Activated B cell treated with CpG ODN at 0.5 μM for 24 hours (primary cell): Measurements from ENCODE around the gene CHST9. TPM values are rescaled to one million over a fixed set of nuclear protein-coding genes. Genes with fewer than 3 reads are reported as not detected.
"Not testable (repeated sequence)": the region's sequence is repeated elsewhere in the genome, so short reads cannot be mapped to it uniquely, and the experiment has no call there.

Experiments
- ATAC-seq: fragments of 200-7000 bp; cut with Tn5 transposase; one replicate; pipeline ENCODE4 v1.10.0; 2021; ENCODE audit warnings: low read depth, mild to moderate bottlenecking, moderate library complexity
- CTCF ChIA-PET: fragments of 350-600 bp; sonication (Branson Sonifier 250); formaldehyde crosslinking; loops from one replicate; lab custom pipeline; 2021; ENCODE audit warnings: antibody characterized with exemption; lab: Charles Lee
- POLR2A ChIA-PET: fragments of 350-600 bp; sonication (Branson Sonifier 250); formaldehyde crosslinking; loops from one replicate; lab custom pipeline; 2021; ENCODE audit warnings: antibody characterized with exemption; lab: Charles Lee
- DNase-seq: peaks from one replicate; pipeline ENCODE4 v3.0.0; 2022
- H3K27ac Mint-ChIP-seq: one replicate; pipeline ENCODE4 v1.8.0; 2020; ENCODE audit warnings: mixed read lengths
- H3K27me3 Mint-ChIP-seq: one replicate; pipeline ENCODE4 v1.8.0; 2021; ENCODE audit warnings: mixed read lengths
- H3K36me3 Mint-ChIP-seq: one replicate; pipeline ENCODE4 v1.8.0; 2021; ENCODE audit warnings: low read depth, mixed read lengths
- H3K4me1 Mint-ChIP-seq: one replicate; pipeline ENCODE4 v1.8.0; 2021; ENCODE audit warnings: mixed read lengths
- H3K4me3 Mint-ChIP-seq: one replicate; pipeline ENCODE4 v1.8.0; 2020; ENCODE audit warnings: mild to moderate bottlenecking, mixed read lengths
- H3K9me3 Mint-ChIP-seq: one replicate; pipeline ENCODE4 v1.8.0; 2020; ENCODE audit warnings: mixed read lengths
- CTCF ChIP-seq: fragments of 200-600 bp; IDR thresholded peaks from one replicate; pipeline ENCODE4 v1.8.0; 2022; ENCODE audit warnings: antibody characterized with exemption, mild to moderate bottlenecking
- intact Hi-C: fragments of 100-400 bp; cut with micrococcal nuclease; formaldehyde crosslinking; loops from one replicate; pipeline ENCODE4 v1.15.1; 2024
- total RNA-seq: library from RNA; stranded (reverse); gene quantifications from 2 replicates; pipeline ENCODE4 v1.2.3, GENCODE V29; 2022

CHST9 gene
- total RNA-seq, 1 donor from 2014 or later, result not detected

- Mint-ChIP-seq H3K27me3 (no peaks in the 10 kb centered on the region), H3K4me3 (no peak overlapping the region), H3K36me3 (no peaks in the 10 kb centered on the region), H3K9me3 (peaks cover 2% of the 10 kb centered on the region), H3K4me1 (peaks cover 19% of the 10 kb centered on the region), H3K27ac (no peak overlapping the region)
- POLR2A ChIA-PET, result no interaction called here
- TF ChIP-seq CTCF, result no peak
- intact Hi-C loops, result loop anchor here (10.0 kb wide), 1 partner anchor 57 kb away; no protein-coding TSS in a partner anchor
- CTCF ChIA-PET, result no interaction called here
- ATAC-seq, result no peak
- DNase-seq, result no peak
These were observed 203.6 kb downstream of the CHST9 start for GRCh38 chr18:26981360-26982082.

GRCh38 chr18:26978812-26979341 lies 206.2 kb downstream of the CHST9 start:
- Mint-ChIP-seq H3K27ac (peak overlapping the region; percentile 56), H3K4me1 (peaks cover 19% of the 10 kb centered on the region), H3K9me3 (no peaks in the 10 kb centered on the region), H3K36me3 (no peaks in the 10 kb centered on the region), H3K4me3 (peak overlapping the region; percentile 39), H3K27me3 (no peaks in the 10 kb centered on the region)
- ChIA-PET CTCF (no interaction called here), POLR2A (no interaction called here)
- DNase-seq, result no peak
- peak; percentile 71 for ATAC-seq
- no peak for TF ChIP-seq CTCF
- intact Hi-C loops, result no loop called here

GRCh38 chr18:26977781-26978180 lies 207.3 kb downstream of the CHST9 start:
- TF ChIP-seq CTCF, result no peak
- ATAC-seq (no peak), DNase-seq (no peak)
- ChIA-PET POLR2A (no interaction called here), CTCF (no interaction called here)
- Mint-ChIP-seq H3K27me3 (no peaks in the 10 kb centered on the region), H3K27ac (no peak overlapping the region), H3K36me3 (no peaks in the 10 kb centered on the region), H3K9me3 (no peaks in the 10 kb centered on the region), H3K4me3 (no peak overlapping the region), H3K4me1 (peaks cover 19% of the 10 kb centered on the region)
- intact Hi-C loops, result no loop called here

GRCh38 chr18:26976206-26976605 lies 208.9 kb downstream of the CHST9 start:
- intact Hi-C loops, result no loop called here
- peaks cover 19% of the 10 kb centered on the region for H3K4me1 Mint-ChIP-seq
- H3K4me3 Mint-ChIP-seq, result no peak overlapping the region
- no peak for TF ChIP-seq CTCF
- H3K27ac Mint-ChIP-seq, result no peak overlapping the region
- no peaks in the 10 kb centered on the region for H3K27me3 Mint-ChIP-seq
- H3K9me3 Mint-ChIP-seq, result no peaks in the 10 kb centered on the region
- ChIA-PET POLR2A (no interaction called here), CTCF (no interaction called here)
- ATAC-seq (no peak), DNase-seq (no peak)
- no peaks in the 10 kb centered on the region for H3K36me3 Mint-ChIP-seq

GRCh38 chr18:26972549-26972948 lies 212.6 kb downstream of the CHST9 start:
- DNase-seq, H3K4me1 Mint-ChIP-seq, H3K36me3 Mint-ChIP-seq, H3K9me3 Mint-ChIP-seq, ATAC-seq, H3K27me3 Mint-ChIP-seq, intact Hi-C loops, CTCF ChIA-PET, H3K4me3 Mint-ChIP-seq, H3K27ac Mint-ChIP-seq, POLR2A ChIA-PET: not testable (repeated sequence)
